ENCODE measurements around the gene PADI3.

Gene PADI3

GRCh38 chr1:17278996-17279830 is 30.3 kb downstream of the PADI3 start:
- no peak for TF ChIP-seq CTCF (IDR thresholded peaks at IDR 0.05; ENCODE audit: control extremely low read depth, extremely low read depth, low read depth, missing control alignments)
- ChIA-PET POLR2A (no interaction called here), CTCF (no interaction called here)
- DNase-seq (ENCODE audit: extremely low spot score), result no peak

DNA sequence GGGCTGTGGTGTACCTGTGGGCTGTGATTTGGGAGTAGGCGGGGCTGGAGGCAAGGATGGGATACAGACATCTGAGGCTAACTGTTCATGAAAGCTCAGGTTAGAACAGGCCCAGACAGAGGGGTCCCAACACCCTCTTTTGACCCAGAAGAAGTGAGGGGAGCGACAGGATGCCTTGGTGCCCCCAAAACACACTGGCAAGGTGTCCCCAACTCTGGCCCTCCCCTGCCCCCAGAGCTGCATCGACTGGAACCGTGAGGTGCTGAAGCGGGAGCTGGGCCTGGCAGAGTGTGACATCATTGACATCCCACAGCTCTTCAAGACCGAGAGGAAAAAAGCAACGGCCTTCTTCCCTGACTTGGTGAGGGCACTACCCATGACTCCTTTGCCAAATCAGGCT is 31.5 kb downstream of the PADI3 start:
- CTCF ChIA-PET, result no interaction called here
- POLR2A ChIA-PET, result no interaction called here
- no peak for TF ChIP-seq CTCF (IDR thresholded peaks at IDR 0.05; ENCODE audit: control extremely low read depth, extremely low read depth, low read depth, missing control alignments)
- DNase-seq (ENCODE audit: extremely low spot score), result no peak

GRCh38 chr1:17280894-17281293 is 32.0 kb downstream of the PADI3 start:
- DNase-seq (ENCODE audit: extremely low spot score), result no peak
- TF ChIP-seq CTCF (IDR thresholded peaks at IDR 0.05; ENCODE audit: control extremely low read depth, extremely low read depth, low read depth, missing control alignments), result no peak
- POLR2A ChIA-PET, result no interaction called here
- CTCF ChIA-PET, result no interaction called here

DNA sequence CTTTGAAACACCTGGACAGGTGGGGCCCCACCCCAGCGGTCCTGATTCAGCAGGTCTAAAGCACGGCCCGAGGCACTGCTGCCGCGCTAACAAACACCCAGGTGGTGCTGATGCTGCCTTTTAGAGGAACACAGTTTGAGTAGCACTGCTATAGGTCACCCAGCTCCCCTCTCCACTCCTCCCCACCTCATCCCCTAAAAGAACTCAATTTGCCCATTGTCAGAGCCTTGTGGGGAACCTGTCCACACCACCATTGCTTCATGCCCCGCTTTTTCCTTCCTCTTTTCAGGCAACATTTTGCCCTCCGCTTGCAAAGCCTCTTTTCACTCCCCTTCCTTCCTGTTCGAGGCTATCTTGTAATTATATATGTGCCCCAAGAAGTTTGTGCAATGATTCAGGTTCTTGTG is 32.9 kb downstream of the PADI3 start:
- POLR2A ChIA-PET, result no interaction called here
- CTCF ChIA-PET, result no interaction called here
- no peak for DNase-seq (ENCODE audit: extremely low spot score)
- TF ChIP-seq CTCF (IDR thresholded peaks at IDR 0.05; ENCODE audit: control extremely low read depth, extremely low read depth, low read depth, missing control alignments), result no peak

GRCh38 chr1:17282836-17283235 is 33.9 kb downstream of the PADI3 start:
- ChIA-PET CTCF (interaction anchor here (2.2 kb wide), 1 partner anchor 11 kb away, joined by 4 read pairs; no protein-coding TSS in a partner anchor), POLR2A (no interaction called here)
- TF ChIP-seq CTCF (IDR thresholded peaks at IDR 0.05; ENCODE audit: control extremely low read depth, extremely low read depth, low read depth, missing control alignments), result no peak

DNA sequence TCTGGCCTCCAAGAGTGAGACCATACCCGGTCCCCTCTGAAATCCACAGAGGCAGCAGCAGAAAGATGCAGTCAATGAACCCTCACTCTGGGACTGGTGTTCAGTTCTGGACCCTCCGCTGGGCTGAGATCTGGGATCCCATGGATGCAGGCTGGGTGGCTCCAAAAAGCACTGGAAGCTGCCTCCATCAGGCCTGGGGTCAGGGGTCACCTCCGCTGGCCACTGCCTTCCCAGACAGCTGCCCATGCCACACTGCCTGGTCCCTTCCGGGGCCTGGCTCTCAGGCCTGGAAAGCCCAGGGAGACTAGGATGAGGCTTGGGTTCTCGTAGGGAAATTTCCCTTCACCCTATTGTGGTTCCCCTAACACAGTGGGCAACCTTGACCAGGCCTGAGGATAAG is 37.7 kb downstream of the PADI3 start:
- no peak for TF ChIP-seq CTCF (IDR thresholded peaks at IDR 0.05; ENCODE audit: control extremely low read depth, extremely low read depth, low read depth, missing control alignments)
- CTCF ChIA-PET, result interaction anchor here (1.1 kb wide), 1 partner anchor 12 kb away, joined by 5 read pairs; no protein-coding TSS in a partner anchor
- DNase-seq (ENCODE audit: extremely low spot score), result no peak
- POLR2A ChIA-PET, result no interaction called here

More at GRCh38 chr1:17282836-17283235, 33.9 kb downstream of the PADI3 start:
- no peak for DNase-seq (ENCODE audit: extremely low spot score)
